ENCODE data around the gene LMOD3.

LMOD3 gene

DNA sequence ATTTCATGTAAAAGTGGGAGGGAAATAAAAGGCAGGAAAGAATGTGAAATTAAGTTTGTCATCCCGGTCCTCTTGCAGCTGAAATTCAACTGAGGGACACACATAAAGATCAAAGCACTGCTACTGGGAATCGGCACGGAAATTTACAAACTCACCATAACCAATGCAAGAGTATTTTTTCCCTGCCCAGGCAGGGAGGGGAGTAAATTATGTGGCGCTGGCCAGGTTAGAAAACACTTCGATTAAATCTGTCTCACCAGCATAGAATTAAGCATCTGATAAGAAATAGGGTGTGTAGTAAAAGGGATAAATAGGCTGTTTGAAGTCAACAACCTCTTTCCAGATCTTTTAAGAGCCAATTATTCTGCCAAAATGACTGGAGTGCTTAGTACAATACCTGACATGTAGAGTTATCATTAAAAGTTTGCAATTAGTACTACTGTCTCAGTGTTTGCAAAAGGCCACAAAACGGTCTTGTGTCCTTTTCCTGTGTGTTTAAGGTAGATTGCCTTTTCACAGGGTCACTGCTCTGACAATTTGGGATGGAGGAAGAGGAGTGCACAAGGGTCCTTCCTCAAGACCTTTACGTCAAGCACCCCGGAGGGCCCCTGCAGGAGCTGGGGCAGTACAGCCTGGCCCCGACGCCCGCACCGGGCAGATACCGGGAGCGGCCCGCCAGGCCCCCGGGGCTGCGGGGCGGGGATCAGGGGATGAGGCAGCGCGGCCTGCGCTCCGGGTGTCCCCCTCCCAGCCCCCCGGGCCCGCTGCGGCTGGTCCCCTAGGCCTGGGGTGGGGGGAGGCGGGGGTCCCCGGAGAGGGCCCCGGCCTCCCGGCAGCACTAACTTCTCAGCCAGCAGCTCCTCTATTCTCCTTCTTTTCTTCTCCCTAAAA is 42.9 kb downstream of the LMOD3 start:
- Histone ChIP-seq H3K27ac (no peak overlapping the region), H3K4me3 (peak overlapping the region; percentile 82), H3K9ac (ENCODE audit: insufficient read length) (peak overlapping the region; percentile 85), H3K9me3 (ENCODE audit: low read depth, low read length) (no peaks in the 10 kb centered on the region), H3K36me3 (ENCODE audit: insufficient read depth, low read length) (no peaks in the 10 kb centered on the region)
- DNase-seq (ENCODE audit: low read depth, low spot score): no peak
- TF ChIP-seq FOXP2 (optimal IDR thresholded peaks at IDR 0.05; ENCODE audit: control extremely low read depth, extremely low read length, insufficient read depth) (no peak), POLR2AphosphoS5 (IDR thresholded peaks at IDR 0.05; ENCODE audit: borderline replicate concordance, low read depth, low read length) (no peak), EZH2 (IDR thresholded peaks at IDR 0.05) (no peak)

DNA sequence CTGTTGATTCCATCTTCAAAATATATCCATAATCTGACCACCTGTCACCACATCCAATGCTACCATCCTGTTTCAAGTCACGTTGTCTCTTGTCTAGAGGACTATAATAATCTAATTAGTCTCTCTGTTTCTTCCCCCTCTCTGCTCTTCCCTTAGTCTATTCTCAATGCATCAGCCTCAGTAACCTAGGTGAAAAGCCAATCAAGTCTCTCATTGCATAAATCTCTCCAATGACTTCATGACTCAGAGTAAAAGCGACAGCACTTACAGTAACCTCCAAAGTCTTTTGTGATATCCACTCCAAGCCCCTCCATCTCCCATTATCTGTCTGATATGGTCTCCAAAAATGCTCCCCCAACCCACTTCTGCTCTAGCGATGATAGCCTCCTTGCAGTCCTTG is 49.5 kb downstream of the LMOD3 start:
- TF ChIP-seq FOXP2 (optimal IDR thresholded peaks at IDR 0.05; ENCODE audit: control extremely low read depth, extremely low read length, insufficient read depth) (no peak), POLR2AphosphoS5 (IDR thresholded peaks at IDR 0.05; ENCODE audit: borderline replicate concordance, low read depth, low read length) (no peak), EZH2 (IDR thresholded peaks at IDR 0.05) (no peak)
- DNase-seq (ENCODE audit: low read depth, low spot score): no peak
- no peaks in the 10 kb centered on the region for H3K36me3 ChIP-seq (ENCODE audit: insufficient read depth, low read length)
- no peak overlapping the region for H3K4me3 ChIP-seq
- H3K9me3 ChIP-seq (ENCODE audit: low read depth, low read length): no peaks in the 10 kb centered on the region
- no peak overlapping the region for H3K9ac ChIP-seq (ENCODE audit: insufficient read length)
- no peak overlapping the region for H3K27ac ChIP-seq

DNA sequence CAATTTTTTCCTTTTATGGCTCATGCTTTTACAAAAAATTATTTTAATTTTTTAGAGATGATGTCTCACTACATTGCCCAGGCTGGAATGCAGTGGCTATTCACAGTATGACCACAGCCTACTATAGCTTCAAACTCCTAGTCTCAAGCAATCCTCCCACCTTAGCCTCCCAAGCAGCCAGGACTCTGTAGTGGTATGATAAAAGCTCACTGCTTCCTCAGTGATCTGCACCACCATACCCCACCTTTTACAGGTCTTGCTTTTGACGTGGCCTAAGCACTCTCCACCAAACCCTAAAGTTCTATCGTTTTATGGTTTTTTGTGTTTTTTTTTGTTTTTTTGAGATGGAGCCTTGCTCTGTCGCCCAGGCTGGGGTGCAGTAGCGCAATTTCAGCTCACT is 56.3 kb downstream of the LMOD3 start:
- Histone ChIP-seq H3K9ac (ENCODE audit: insufficient read length) (no peak overlapping the region), H3K9me3 (ENCODE audit: low read depth, low read length) (no peaks in the 10 kb centered on the region), H3K4me3 (no peak overlapping the region), H3K36me3 (ENCODE audit: insufficient read depth, low read length) (peaks cover 17% of the 10 kb centered on the region), H3K27ac (no peak overlapping the region)
- TF ChIP-seq POLR2AphosphoS5 (IDR thresholded peaks at IDR 0.05; ENCODE audit: borderline replicate concordance, low read depth, low read length): no peak
- no peak for TF ChIP-seq FOXP2 (optimal IDR thresholded peaks at IDR 0.05; ENCODE audit: control extremely low read depth, extremely low read length, insufficient read depth)
- no peak for TF ChIP-seq EZH2 (IDR thresholded peaks at IDR 0.05)
- no peak for DNase-seq (ENCODE audit: low read depth, low spot score)

DNA sequence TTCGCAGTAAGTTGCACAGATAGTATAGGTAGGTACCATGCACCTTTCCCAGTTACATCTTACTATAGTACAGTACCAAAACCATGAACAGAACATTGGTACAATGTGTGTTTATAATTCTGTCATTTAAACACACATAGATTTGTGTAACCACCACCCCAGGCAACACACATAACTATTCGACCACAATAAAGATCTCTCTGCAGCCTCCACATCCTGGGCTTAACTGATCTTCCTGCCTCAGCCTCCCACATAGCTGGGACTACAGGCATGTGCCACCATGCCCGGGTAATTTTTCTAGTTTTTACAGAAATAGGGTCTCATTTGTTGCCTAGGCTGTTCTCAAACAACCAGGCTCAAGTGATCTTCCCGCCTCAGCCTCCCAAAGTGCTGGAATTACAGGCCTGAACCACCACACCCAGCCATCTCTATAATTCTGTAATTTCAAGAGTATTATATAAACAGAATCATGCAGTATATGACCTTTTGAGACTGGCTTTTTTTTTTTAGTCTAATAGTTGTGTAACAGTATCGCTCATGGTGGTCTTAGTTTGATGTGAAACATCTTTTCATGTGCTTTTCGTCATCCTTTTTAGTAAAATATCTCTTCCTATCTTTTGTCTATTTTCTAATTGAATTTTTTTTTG is 57.0 kb downstream of the LMOD3 start:
- Histone ChIP-seq H3K27ac (no peak overlapping the region), H3K4me3 (no peak overlapping the region), H3K9me3 (ENCODE audit: low read depth, low read length) (no peaks in the 10 kb centered on the region), H3K36me3 (ENCODE audit: insufficient read depth, low read length) (peaks cover 24% of the 10 kb centered on the region), H3K9ac (ENCODE audit: insufficient read length) (no peak overlapping the region)
- DNase-seq (ENCODE audit: low read depth, low spot score): no peak
- TF ChIP-seq FOXP2 (optimal IDR thresholded peaks at IDR 0.05; ENCODE audit: control extremely low read depth, extremely low read length, insufficient read depth) (no peak), EZH2 (IDR thresholded peaks at IDR 0.05) (no peak), POLR2AphosphoS5 (IDR thresholded peaks at IDR 0.05; ENCODE audit: borderline replicate concordance, low read depth, low read length) (no peak)

DNA sequence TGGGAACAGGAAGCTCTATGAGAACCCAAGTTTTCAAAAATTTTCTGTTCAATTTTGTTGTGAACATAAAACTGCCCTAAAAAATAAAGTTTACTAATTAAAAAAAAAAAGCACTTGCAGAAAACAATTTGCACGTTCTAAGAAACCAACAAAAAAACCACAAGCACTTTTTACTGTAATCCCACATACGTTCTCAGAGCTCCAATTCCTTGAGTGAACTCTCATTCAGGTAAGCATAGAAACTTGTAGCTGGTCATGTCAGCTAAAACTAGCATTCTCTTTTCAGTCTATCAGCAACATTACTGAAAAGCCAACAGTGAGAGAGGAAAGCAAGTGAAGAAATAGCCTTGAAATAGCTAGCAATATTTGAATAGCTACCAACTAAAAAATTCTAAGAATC is 58.8 kb downstream of the LMOD3 start:
- Histone ChIP-seq H3K27ac (no peak overlapping the region), H3K4me3 (no peak overlapping the region), H3K9me3 (ENCODE audit: low read depth, low read length) (no peaks in the 10 kb centered on the region), H3K9ac (ENCODE audit: insufficient read length) (no peak overlapping the region), H3K36me3 (ENCODE audit: insufficient read depth, low read length) (peaks cover 38% of the 10 kb centered on the region)
- no peak for DNase-seq (ENCODE audit: low read depth, low spot score)
- TF ChIP-seq EZH2 (IDR thresholded peaks at IDR 0.05): no peak
- TF ChIP-seq FOXP2 (optimal IDR thresholded peaks at IDR 0.05; ENCODE audit: control extremely low read depth, extremely low read length, insufficient read depth): no peak
- no peak for TF ChIP-seq POLR2AphosphoS5 (IDR thresholded peaks at IDR 0.05; ENCODE audit: borderline replicate concordance, low read depth, low read length)

DNA sequence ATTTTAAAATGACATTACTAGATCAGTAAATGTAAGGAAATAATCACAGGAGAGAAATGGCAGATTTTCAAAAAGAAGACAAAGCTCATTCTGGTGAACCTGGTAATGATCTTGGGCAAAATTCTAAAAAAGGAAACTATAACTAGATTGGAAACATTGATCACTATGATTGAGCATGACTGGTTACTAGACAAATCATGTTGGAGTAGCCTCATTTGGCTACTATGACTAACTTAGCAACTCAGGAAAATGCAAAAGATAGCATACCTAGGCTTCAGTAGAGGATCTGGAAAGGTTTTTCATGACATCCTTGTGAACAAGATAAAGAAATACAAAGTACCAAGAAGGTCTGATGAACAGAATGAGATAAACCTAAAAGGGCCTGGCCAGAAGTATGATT is 62.7 kb downstream of the LMOD3 start:
- no peak for TF ChIP-seq EZH2 (IDR thresholded peaks at IDR 0.05)
- TF ChIP-seq FOXP2 (optimal IDR thresholded peaks at IDR 0.05; ENCODE audit: control extremely low read depth, extremely low read length, insufficient read depth): no peak
- TF ChIP-seq POLR2AphosphoS5 (IDR thresholded peaks at IDR 0.05; ENCODE audit: borderline replicate concordance, low read depth, low read length): no peak
- Histone ChIP-seq H3K27ac (no peak overlapping the region), H3K9ac (ENCODE audit: insufficient read length) (no peak overlapping the region), H3K9me3 (ENCODE audit: low read depth, low read length) (no peaks in the 10 kb centered on the region), H3K36me3 (ENCODE audit: insufficient read depth, low read length) (peaks cover 46% of the 10 kb centered on the region), H3K4me3 (no peak overlapping the region)
- DNase-seq (ENCODE audit: low read depth, low spot score): no peak

DNA sequence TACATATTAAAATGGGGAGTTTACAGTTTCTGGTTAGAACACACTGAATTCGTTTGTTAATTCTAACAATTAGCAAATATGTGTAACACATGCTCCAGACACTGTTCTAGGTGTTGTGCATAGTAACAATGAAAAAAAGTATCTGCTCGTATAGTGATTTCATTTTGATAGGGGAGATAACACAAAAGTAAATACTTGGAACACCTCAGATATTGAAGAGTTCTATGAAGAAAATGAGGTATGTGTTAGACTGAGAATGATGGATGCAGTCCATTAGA is 63.5 kb downstream of the LMOD3 start:
- H3K27ac ChIP-seq: no peak overlapping the region
- H3K9me3 ChIP-seq (ENCODE audit: low read depth, low read length): no peaks in the 10 kb centered on the region
- DNase-seq (ENCODE audit: low read depth, low spot score): no peak
- H3K9ac ChIP-seq (ENCODE audit: insufficient read length): no peak overlapping the region
- peaks cover 46% of the 10 kb centered on the region for H3K36me3 ChIP-seq (ENCODE audit: insufficient read depth, low read length)
- no peak overlapping the region for H3K4me3 ChIP-seq
- no peak for TF ChIP-seq EZH2 (IDR thresholded peaks at IDR 0.05)
- TF ChIP-seq FOXP2 (optimal IDR thresholded peaks at IDR 0.05; ENCODE audit: control extremely low read depth, extremely low read length, insufficient read depth): no peak
- no peak for TF ChIP-seq POLR2AphosphoS5 (IDR thresholded peaks at IDR 0.05; ENCODE audit: borderline replicate concordance, low read depth, low read length)

DNA sequence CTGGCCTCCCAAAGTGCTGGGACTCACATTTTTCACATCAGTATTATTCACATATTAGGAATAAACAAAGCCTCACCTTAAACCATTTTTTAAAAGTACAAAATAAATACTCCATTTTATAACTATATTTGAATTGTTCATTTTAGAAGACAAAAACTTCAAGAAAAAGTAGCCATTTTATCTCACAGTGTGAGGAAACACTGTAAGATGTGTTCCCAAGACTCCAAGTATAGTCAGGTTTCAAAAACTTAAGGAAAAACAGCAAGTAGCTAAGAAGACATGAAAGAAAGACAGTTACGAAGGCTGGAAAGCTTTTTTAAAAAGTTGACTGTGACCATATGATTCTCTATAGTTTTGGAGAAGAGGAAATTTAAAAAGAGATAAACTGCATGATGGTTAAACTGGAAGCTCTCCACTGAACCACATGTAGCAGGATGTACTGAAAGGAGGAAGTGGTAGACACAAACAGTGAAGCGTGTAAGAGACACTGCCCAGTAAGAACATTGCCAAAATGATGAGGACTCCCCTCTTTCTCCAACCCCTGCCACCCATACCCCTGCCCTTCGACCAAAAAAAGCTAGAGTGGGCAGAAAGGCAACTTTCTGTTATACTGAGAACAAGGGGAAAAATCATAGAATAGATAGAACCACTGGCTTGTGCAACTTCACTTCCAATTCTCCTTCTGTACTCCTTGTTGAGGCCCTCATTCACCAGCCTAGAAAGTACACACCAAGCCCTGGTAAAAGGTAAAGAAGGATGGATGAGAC is 64.0 kb downstream of the LMOD3 start:
- Histone ChIP-seq H3K9me3 (ENCODE audit: low read depth, low read length) (no peaks in the 10 kb centered on the region), H3K4me3 (no peak overlapping the region), H3K27ac (no peak overlapping the region), H3K36me3 (ENCODE audit: insufficient read depth, low read length) (peaks cover 46% of the 10 kb centered on the region), H3K9ac (ENCODE audit: insufficient read length) (no peak overlapping the region)
- no peak for TF ChIP-seq FOXP2 (optimal IDR thresholded peaks at IDR 0.05; ENCODE audit: control extremely low read depth, extremely low read length, insufficient read depth)
- no peak for TF ChIP-seq EZH2 (IDR thresholded peaks at IDR 0.05)
- DNase-seq (ENCODE audit: low read depth, low spot score): no peak

All from SK-N-MC (cell line).